Testis (tissue), 2 donors: ENCODE measurements around the gene PSMD14.

ENCODE experiments used
- POLR2A ChIP-seq: fragments of 450-650 bp; IDR thresholded peaks from one replicate; pipeline ENCODE4 v1.6.1; 2017; ENCODE audit warnings: antibody characterized with exemption, mild to moderate bottlenecking, moderate library complexity
- TF ChIP-seq, protein P1 (sequence below), 3 experiments: fragments of 450-650 bp in 2 of 3; fragments of 200-600 bp in 1 of 3; sonication (generic) in 1 of 3; IDR thresholded peaks; one replicate each; pipeline ENCODE4 v1.5.1; 2016 to 2019; ENCODE audit warnings: antibody characterized with exemption in 3 of 3, mild to moderate bottlenecking in 2 of 3, moderate library complexity in 1 of 3

DNA sequence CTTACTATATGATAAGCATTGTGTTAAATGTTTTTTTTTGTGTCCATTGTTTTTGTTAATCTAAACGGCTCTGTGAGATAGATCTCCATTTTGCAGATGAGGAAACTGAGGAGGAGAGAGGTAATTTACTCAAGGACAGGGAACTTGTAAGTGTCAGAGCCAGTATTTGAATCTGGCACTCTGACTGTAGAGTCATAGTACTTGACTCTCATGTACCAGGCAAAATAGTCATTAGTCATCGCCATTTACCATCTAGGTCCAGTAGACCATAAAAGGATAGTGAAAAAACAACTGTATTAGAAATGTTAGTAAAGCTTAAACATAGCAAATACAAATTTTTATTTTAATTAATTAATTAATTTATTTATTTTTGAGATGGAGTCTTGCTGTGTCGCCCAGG is 4.8 kb downstream of the PSMD14 start:
- TF ChIP-seq, protein P1, sequence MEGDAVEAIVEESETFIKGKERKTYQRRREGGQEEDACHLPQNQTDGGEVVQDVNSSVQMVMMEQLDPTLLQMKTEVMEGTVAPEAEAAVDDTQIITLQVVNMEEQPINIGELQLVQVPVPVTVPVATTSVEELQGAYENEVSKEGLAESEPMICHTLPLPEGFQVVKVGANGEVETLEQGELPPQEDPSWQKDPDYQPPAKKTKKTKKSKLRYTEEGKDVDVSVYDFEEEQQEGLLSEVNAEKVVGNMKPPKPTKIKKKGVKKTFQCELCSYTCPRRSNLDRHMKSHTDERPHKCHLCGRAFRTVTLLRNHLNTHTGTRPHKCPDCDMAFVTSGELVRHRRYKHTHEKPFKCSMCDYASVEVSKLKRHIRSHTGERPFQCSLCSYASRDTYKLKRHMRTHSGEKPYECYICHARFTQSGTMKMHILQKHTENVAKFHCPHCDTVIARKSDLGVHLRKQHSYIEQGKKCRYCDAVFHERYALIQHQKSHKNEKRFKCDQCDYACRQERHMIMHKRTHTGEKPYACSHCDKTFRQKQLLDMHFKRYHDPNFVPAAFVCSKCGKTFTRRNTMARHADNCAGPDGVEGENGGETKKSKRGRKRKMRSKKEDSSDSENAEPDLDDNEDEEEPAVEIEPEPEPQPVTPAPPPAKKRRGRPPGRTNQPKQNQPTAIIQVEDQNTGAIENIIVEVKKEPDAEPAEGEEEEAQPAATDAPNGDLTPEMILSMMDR (IDR thresholded peaks at IDR 0.05): no peak
- TF ChIP-seq POLR2A: no peak
